Suprapubic skin (tissue), 4 donors: ENCODE measurements around the gene CLCA4. TPM values are rescaled to one million over a fixed set of nuclear protein-coding genes. Genes with fewer than 3 reads are reported as not detected.

Experiments
- DNase-seq, 2 donors: peaks; one replicate each; pipeline ENCODE4 v3.0.0-alpha.2; 2019; ENCODE audit warnings: low spot score in 2 of 2
- H3K27ac ChIP-seq: fragments of 200-600 bp; sonication (generic); one replicate; pipeline ENCODE4 v1.5.1; 2019
- H3K27me3 ChIP-seq: fragments of 200-600 bp; sonication (generic); one replicate; pipeline ENCODE4 v1.5.1; 2019
- H3K36me3 ChIP-seq: fragments of 200-600 bp; sonication (generic); one replicate; pipeline ENCODE4 v1.5.1; 2019
- H3K4me1 ChIP-seq: fragments of 200-600 bp; sonication (generic); one replicate; pipeline ENCODE4 v1.5.1; 2019
- H3K4me3 ChIP-seq: fragments of 200-600 bp; sonication (generic); one replicate; pipeline ENCODE4 v1.5.1; 2019; ENCODE audit warnings: mild to moderate bottlenecking
- H3K9me3 ChIP-seq: fragments of 200-600 bp; sonication (generic); one replicate; pipeline ENCODE4 v1.5.1; 2019
- EP300 ChIP-seq: sonication (generic); formaldehyde crosslinking; IDR thresholded peaks from one replicate; pipeline ENCODE4 v1.6.1; 2017; ENCODE audit warnings: antibody characterized with exemption
- POLR2A ChIP-seq, 2 donors: fragments of 450-650 bp; IDR thresholded peaks; one replicate each; pipeline ENCODE4 v1.6.1; 2017; ENCODE audit warnings: antibody characterized with exemption in 2 of 2, mild to moderate bottlenecking in 2 of 2, moderate library complexity in 2 of 2
- POLR2AphosphoS5 ChIP-seq, 3 donors: sonication (generic); formaldehyde crosslinking; IDR thresholded peaks; one replicate each; pipeline ENCODE4 v1.6.1; 2017; ENCODE audit warnings: antibody characterized with exemption in 3 of 3
- WGBS: methylation state at CpG from one replicate; pipeline ENCODE4 v1.1.5; 2018; 5-methylcytosine and 5-hydroxymethylcytosine counted together
- total RNA-seq, 4 donors: library from RNA; depleted of rRNA; stranded (reverse); fragments of >200 nt; gene quantifications; one replicate each; pipeline ENCODE4 v1.1.0, GENCODE V29; 2016
- TF ChIP-seq, protein P1 (sequence below), 2 donors: fragments of 200-600 bp in 1 of 2; fragments of 450-650 bp in 1 of 2; sonication (generic) in 1 of 2; IDR thresholded peaks; one replicate each; pipeline ENCODE4 v1.5.1; 2016 to 2019; ENCODE audit warnings: antibody characterized with exemption in 2 of 2, mild to moderate bottlenecking in 1 of 2, moderate library complexity in 1 of 2

The CLCA4 gene
- total RNA-seq, 4 donors from 2014 or later = 1.4 to 2.3 (median 1.6) TPM

DNA sequence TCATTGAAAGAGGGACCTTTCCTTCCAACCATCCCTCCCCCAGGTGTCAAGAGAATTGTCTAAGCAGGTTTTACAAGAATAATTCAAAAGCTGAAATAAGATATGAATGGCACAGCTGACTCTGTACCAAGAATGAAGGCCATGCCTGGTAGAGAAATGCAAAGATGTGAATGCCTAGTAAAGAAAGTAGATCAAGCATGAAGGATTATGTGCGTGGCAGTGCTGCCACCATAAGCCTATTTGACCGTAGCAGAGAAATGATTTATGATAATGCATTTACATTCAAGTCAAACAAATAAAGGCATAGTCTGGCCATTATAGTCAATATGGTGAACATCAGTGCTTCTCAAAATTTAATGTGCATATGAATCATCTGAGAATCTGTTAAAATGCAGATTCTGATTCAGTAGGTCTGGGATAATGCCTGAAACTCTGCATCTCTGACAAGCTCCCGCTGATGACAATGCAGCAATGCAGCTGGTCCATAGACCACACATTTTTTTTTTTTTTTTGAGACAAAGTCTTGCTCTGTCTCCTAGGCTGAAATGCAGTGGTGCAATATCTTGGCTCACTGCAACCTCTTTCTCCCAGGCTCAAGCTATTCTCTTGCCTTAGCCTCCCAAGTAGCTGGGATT lies 16.6 kb upstream of the CLCA4 start:
- Histone ChIP-seq H3K36me3 (no peaks in the 10 kb centered on the region), H3K4me1 (no peaks in the 10 kb centered on the region), H3K27me3 (no peaks in the 10 kb centered on the region), H3K4me3 (no peak overlapping the region), H3K9me3 (no peaks in the 10 kb centered on the region), H3K27ac (no peak overlapping the region)
- no peak for DNase-seq
- WGBS = 78% methylated on average over 3 of the region's 3 CpGs
- TF ChIP-seq POLR2AphosphoS5 (IDR thresholded peaks at IDR 0.05) (no peak), POLR2A (IDR thresholded peaks at IDR 0.05) (no peak), EP300 (no peak)
- TF ChIP-seq, protein P1, sequence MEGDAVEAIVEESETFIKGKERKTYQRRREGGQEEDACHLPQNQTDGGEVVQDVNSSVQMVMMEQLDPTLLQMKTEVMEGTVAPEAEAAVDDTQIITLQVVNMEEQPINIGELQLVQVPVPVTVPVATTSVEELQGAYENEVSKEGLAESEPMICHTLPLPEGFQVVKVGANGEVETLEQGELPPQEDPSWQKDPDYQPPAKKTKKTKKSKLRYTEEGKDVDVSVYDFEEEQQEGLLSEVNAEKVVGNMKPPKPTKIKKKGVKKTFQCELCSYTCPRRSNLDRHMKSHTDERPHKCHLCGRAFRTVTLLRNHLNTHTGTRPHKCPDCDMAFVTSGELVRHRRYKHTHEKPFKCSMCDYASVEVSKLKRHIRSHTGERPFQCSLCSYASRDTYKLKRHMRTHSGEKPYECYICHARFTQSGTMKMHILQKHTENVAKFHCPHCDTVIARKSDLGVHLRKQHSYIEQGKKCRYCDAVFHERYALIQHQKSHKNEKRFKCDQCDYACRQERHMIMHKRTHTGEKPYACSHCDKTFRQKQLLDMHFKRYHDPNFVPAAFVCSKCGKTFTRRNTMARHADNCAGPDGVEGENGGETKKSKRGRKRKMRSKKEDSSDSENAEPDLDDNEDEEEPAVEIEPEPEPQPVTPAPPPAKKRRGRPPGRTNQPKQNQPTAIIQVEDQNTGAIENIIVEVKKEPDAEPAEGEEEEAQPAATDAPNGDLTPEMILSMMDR (IDR thresholded peaks at IDR 0.05) = no peak

DNA sequence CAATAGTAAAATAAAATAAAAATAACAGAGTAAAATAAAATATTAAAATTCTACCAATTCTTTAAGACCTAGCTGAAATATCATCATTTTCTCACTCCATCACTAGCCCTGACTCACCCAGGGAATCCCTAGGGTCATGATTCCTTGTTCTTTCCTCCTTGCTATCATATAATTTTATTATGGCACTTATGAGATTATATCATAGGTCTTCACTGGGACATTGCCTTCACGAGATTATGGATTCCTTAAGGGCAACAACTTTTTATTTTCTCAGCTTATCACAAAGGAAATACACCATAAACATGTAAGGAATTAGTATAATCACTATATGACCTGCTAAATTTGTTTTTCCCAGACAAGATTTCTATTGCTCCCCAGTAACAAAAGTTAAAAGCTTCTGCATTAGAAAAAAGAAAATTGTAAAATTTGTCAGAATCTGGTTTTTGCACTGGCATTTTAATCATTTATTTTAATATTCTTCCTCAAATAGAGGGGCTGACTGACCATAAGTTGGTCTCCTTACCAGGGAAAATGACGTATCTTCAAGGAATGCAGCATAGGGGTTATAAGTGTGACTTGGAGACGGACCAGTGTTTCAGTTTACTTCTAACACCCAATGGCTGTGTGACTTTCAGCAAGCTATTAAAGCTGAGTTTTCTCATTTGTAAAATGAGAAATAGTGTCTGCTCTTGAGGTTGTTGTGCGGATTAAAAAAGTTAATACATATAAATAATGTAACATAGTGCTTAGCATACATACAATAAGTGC lies 8.8 kb upstream of the CLCA4 start:
- H3K4me3 ChIP-seq = no peak overlapping the region
- DNase-seq = no peak
- H3K27ac ChIP-seq = no peak overlapping the region
- no peaks in the 10 kb centered on the region for H3K27me3 ChIP-seq
- H3K4me1 ChIP-seq = no peaks in the 10 kb centered on the region
- TF ChIP-seq POLR2AphosphoS5 (IDR thresholded peaks at IDR 0.05) = no peak
- TF ChIP-seq POLR2A (IDR thresholded peaks at IDR 0.05) = no peak
- TF ChIP-seq, protein P1 (IDR thresholded peaks at IDR 0.05) = no peak
- no peak for TF ChIP-seq EP300
- 74% methylated on average over 4 of the region's 4 CpGs for WGBS
- H3K36me3 ChIP-seq = no peaks in the 10 kb centered on the region
- H3K9me3 ChIP-seq = no peaks in the 10 kb centered on the region

DNA sequence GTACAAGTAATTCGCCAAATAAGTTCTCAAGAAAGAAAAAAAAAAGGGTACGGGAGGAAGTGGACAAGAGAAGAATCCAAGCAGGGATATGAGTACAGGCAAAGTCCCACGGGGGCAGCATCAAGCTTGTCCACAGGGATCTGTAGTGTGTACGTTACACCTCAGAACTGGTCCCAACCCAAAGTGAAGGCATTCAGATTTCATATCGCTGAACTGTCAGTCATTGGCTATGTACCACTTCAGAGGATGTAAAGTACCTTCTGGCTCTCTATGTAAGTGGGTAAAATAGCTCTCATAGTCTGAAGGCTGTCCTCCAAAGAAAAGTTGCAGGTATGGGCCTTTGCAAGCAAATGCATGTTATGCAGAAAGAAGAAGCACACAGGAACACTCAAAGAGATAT lies 8.1 kb upstream of the CLCA4 start:
- TF ChIP-seq POLR2A (IDR thresholded peaks at IDR 0.05) (no peak), EP300 (no peak), POLR2AphosphoS5 (IDR thresholded peaks at IDR 0.05) (no peak)
- TF ChIP-seq, protein P1 (IDR thresholded peaks at IDR 0.05) = no peak
- 79% methylated on average over 5 of the region's 5 CpGs for WGBS
- Histone ChIP-seq H3K9me3 (no peaks in the 10 kb centered on the region), H3K4me1 (no peaks in the 10 kb centered on the region), H3K27me3 (no peaks in the 10 kb centered on the region), H3K27ac (no peak overlapping the region), H3K36me3 (no peaks in the 10 kb centered on the region), H3K4me3 (no peak overlapping the region)
- no peak for DNase-seq

DNA sequence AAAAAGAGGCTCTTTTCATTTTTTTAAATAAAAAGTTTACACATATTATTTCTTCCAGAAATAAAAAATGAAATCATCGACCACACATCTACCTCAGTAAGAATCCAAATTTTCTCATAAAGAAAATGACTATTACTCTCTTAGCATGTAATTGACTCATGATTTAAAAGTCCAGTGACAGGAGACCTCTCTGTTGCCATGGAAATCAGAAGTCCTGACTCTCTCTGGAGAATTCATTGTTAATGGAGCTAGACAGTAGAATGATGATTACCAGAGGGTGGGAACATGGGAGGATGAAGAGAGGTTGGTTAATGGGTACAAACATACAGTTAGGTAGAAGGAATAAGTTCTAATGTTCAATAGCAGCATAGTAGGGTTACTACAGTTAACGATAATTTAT lies 5.0 kb upstream of the CLCA4 start:
- no peaks in the 10 kb centered on the region for H3K4me1 ChIP-seq

DNA sequence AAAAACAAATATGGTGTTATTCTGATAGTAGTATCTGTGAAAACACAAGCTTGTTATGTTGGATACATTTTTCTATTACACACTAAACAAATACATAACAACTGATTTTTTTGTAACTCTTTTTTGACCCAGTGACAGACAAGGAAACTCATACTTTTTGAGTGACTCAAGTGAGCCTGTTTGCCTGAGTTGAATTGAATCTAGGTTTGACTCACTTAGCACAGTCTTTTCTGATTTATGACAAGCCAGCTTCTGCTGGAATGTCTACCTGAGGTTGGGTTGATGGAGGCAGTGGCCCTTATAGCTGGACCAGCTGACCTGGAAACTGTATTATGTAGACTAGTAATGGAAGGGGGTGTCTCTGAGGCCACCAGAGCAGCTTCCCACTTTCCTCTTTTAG lies 4.2 kb upstream of the CLCA4 start:
- H3K27me3 ChIP-seq = no peaks in the 10 kb centered on the region
- no peaks in the 10 kb centered on the region for H3K9me3 ChIP-seq
- no peaks in the 10 kb centered on the region for H3K4me1 ChIP-seq
- H3K36me3 ChIP-seq = no peaks in the 10 kb centered on the region
- H3K27ac ChIP-seq = no peak overlapping the region
- H3K4me3 ChIP-seq = no peak overlapping the region
- TF ChIP-seq POLR2A (IDR thresholded peaks at IDR 0.05) = no peak
- DNase-seq = no peak

More for the DNA sequence above, 5.0 kb upstream of the CLCA4 start:
- H3K27ac ChIP-seq = no peak overlapping the region
- DNase-seq = no peak
- H3K27me3 ChIP-seq = no peaks in the 10 kb centered on the region
- H3K4me3 ChIP-seq = no peak overlapping the region
- H3K9me3 ChIP-seq = no peaks in the 10 kb centered on the region
- WGBS = 90% methylated on average over 2 of the region's 2 CpGs
- no peak for TF ChIP-seq POLR2AphosphoS5 (IDR thresholded peaks at IDR 0.05)
- TF ChIP-seq POLR2A (IDR thresholded peaks at IDR 0.05) = no peak
- no peaks in the 10 kb centered on the region for H3K36me3 ChIP-seq

DNA sequence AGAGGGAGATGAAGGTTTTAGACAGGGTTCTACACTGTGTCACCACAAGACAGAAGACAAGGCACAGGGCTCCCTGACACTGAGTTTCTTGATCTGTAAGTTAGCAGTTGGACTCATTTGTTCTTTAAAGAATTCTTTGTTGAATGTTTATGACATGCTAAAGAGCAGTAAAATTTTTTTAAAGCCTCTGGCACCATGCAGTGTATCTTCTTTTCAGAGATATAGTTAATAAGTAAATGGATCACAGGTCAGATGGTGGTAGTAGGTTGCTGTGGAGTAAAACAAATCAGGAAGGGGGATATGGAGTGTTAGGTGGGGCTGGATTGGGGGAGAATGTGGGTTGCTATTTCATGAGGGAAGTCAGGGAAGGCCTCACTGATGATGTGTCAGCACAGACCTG lies 2.0 kb downstream of the CLCA4 start:
- Histone ChIP-seq H3K27ac (no peak overlapping the region), H3K4me1 (no peaks in the 10 kb centered on the region), H3K9me3 (no peaks in the 10 kb centered on the region), H3K4me3 (no peak overlapping the region), H3K27me3 (no peaks in the 10 kb centered on the region), H3K36me3 (no peaks in the 10 kb centered on the region)
- TF ChIP-seq POLR2AphosphoS5 (IDR thresholded peaks at IDR 0.05) (no peak), EP300 (no peak), POLR2A (IDR thresholded peaks at IDR 0.05) (no peak)
- TF ChIP-seq, protein P1 (IDR thresholded peaks at IDR 0.05) = no peak
- no peak for DNase-seq
